ENCODE results near the gene NEUROD1. TPM values are rescaled to one million over a fixed set of nuclear protein-coding genes. Genes with fewer than 3 reads are reported as not detected.

The NEUROD1 gene
- total RNA-seq, 1 donor from 2014 or later: not detected

- intact Hi-C loops (cut with DNase I): no loop called here
- peaks cover 22% of the 10 kb centered on the region for H3K27me3 ChIP-seq
- no peak for DNase-seq (ENCODE audit: extremely low spot score in 2 of 2)
- H3K4me3 ChIP-seq: peak overlapping the region in 1 of 2 donors; percentile 14
- TF ChIP-seq POLR2AphosphoS5 (IDR thresholded peaks at IDR 0.05; ENCODE audit: insufficient read depth in 1 of 2, low read depth in 1 of 2) (no peak), POLR2A (IDR thresholded peaks at IDR 0.05) (no peak)
- TF ChIP-seq, protein P1, sequence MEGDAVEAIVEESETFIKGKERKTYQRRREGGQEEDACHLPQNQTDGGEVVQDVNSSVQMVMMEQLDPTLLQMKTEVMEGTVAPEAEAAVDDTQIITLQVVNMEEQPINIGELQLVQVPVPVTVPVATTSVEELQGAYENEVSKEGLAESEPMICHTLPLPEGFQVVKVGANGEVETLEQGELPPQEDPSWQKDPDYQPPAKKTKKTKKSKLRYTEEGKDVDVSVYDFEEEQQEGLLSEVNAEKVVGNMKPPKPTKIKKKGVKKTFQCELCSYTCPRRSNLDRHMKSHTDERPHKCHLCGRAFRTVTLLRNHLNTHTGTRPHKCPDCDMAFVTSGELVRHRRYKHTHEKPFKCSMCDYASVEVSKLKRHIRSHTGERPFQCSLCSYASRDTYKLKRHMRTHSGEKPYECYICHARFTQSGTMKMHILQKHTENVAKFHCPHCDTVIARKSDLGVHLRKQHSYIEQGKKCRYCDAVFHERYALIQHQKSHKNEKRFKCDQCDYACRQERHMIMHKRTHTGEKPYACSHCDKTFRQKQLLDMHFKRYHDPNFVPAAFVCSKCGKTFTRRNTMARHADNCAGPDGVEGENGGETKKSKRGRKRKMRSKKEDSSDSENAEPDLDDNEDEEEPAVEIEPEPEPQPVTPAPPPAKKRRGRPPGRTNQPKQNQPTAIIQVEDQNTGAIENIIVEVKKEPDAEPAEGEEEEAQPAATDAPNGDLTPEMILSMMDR (IDR thresholded peaks at IDR 0.05): no peak
- H3K9me3 ChIP-seq: no peaks in the 10 kb centered on the region
- H3K4me1 ChIP-seq: peaks cover 29% of the 10 kb centered on the region
- no peaks in the 10 kb centered on the region for H3K36me3 ChIP-seq
- H3K27ac ChIP-seq: no peak overlapping the region
These were observed 2.6 kb upstream of the NEUROD1 start for GRCh38 chr2:181682795-181683517.

GRCh38 chr2:181682026-181682789 is 1.9 kb upstream of the NEUROD1 start:
- DNase-seq (ENCODE audit: extremely low spot score in 2 of 2): no peak
- H3K36me3 ChIP-seq: no peaks in the 10 kb centered on the region
- peaks cover 22% of the 10 kb centered on the region for H3K27me3 ChIP-seq
- peaks cover 29% of the 10 kb centered on the region for H3K4me1 ChIP-seq
- no peaks in the 10 kb centered on the region for H3K9me3 ChIP-seq
- TF ChIP-seq, protein P1 (IDR thresholded peaks at IDR 0.05): no peak
- no peak for TF ChIP-seq POLR2A (IDR thresholded peaks at IDR 0.05)
- no peak for TF ChIP-seq POLR2AphosphoS5 (IDR thresholded peaks at IDR 0.05; ENCODE audit: insufficient read depth in 1 of 2, low read depth in 1 of 2)
- no peak overlapping the region for H3K4me3 ChIP-seq
- H3K27ac ChIP-seq: no peak overlapping the region
- intact Hi-C loops (cut with DNase I): no loop called here

- no peak for DNase-seq (ENCODE audit: extremely low spot score in 2 of 2)
- H3K9me3 ChIP-seq: no peaks in the 10 kb centered on the region
- H3K36me3 ChIP-seq: no peaks in the 10 kb centered on the region
- TF ChIP-seq POLR2A (IDR thresholded peaks at IDR 0.05) (no peak), POLR2AphosphoS5 (IDR thresholded peaks at IDR 0.05; ENCODE audit: insufficient read depth in 1 of 2, low read depth in 1 of 2) (no peak)
- TF ChIP-seq, protein P1 (IDR thresholded peaks at IDR 0.05): no peak
- intact Hi-C loops (cut with DNase I): no loop called here
- peak overlapping the region in 1 of 2 donors; percentile 22 for H3K4me3 ChIP-seq
- peaks cover 22% of the 10 kb centered on the region for H3K27me3 ChIP-seq
- H3K27ac ChIP-seq: no peak overlapping the region
- peaks cover 29% of the 10 kb centered on the region for H3K4me1 ChIP-seq
These were observed 857 bp upstream of the NEUROD1 start for GRCh38 chr2:181680937-181681811.

- H3K27me3 ChIP-seq: peaks cover 22% of the 10 kb centered on the region
These were observed 755 bp downstream of the NEUROD1 start for GRCh38 chr2:181679544-181679979.

More at GRCh38 chr2:181679544-181679979, 755 bp downstream of the NEUROD1 start:
- Histone ChIP-seq H3K4me3 (no peak overlapping the region), H3K4me1 (peaks cover 27% of the 10 kb centered on the region), H3K9me3 (no peaks in the 10 kb centered on the region), H3K36me3 (no peaks in the 10 kb centered on the region), H3K27ac (no peak overlapping the region)
- intact Hi-C loops (cut with DNase I): no loop called here
- no peak for DNase-seq (ENCODE audit: extremely low spot score in 2 of 2)
- TF ChIP-seq POLR2A (IDR thresholded peaks at IDR 0.05) (no peak), POLR2AphosphoS5 (IDR thresholded peaks at IDR 0.05; ENCODE audit: insufficient read depth in 1 of 2, low read depth in 1 of 2) (no peak)
- TF ChIP-seq, protein P1 (IDR thresholded peaks at IDR 0.05): no peak

All from vagina (tissue), 2 donors.